ENCODE data around the gene BSPRY. TPM values are rescaled to one million over a fixed set of nuclear protein-coding genes. Genes with fewer than 3 reads are reported as not detected.

BSPRY gene
- polyA plus RNA-seq, 3 donors from 2014 or later: 1.9 to 6.1 (median 3.7) TPM

- no peak overlapping the region for H3K27ac Mint-ChIP-seq
- no peak for DNase-seq
- peaks cover 0 to 4% (median 0%) of the 10 kb centered on the region in 3 donors for H3K27me3 Mint-ChIP-seq (ENCODE audit: low read depth in 3 of 3)
- H3K36me3 Mint-ChIP-seq: no peaks in the 10 kb centered on the region
- no peaks in the 10 kb centered on the region for H3K4me1 Mint-ChIP-seq
- H3K9me3 Mint-ChIP-seq: no peaks in the 10 kb centered on the region
- H3K4me3 Mint-ChIP-seq: no peak overlapping the region
These were observed 30.3 kb upstream of the BSPRY start for GRCh38 chr9:113319054-113319453.

- Mint-ChIP-seq H3K4me1 (no peaks in the 10 kb centered on the region), H3K4me3 (no peak overlapping the region), H3K9me3 (no peaks in the 10 kb centered on the region), H3K27ac (no peak overlapping the region), H3K27me3 (ENCODE audit: low read depth in 3 of 3) (peaks cover 0 to 4% (median 0%) of the 10 kb centered on the region in 3 donors), H3K36me3 (no peaks in the 10 kb centered on the region)
- DNase-seq: no peak
These were observed 29.3 kb upstream of the BSPRY start for GRCh38 chr9:113320051-113320450.

DNA sequence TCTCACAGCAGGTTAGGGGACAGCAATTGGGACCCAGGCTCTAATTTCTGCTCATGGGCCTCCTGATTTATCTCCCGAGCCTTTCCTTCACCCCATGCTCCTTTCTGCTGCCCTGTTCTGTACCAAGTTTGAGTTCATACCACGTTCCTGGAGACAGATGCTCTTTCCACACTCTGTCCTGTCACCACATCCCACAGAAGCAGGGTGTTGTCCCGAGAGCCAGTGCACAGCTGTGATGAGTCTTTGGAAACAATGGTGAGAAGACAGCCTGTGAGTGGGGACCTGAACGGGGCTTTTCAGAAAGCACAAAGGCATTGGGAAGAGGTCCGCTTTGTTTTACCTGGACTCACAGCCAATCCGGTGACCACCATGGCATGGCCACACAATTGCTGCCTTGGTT is 26.7 kb upstream of the BSPRY start:
- no peaks in the 10 kb centered on the region for H3K36me3 Mint-ChIP-seq
- no peak overlapping the region for H3K4me3 Mint-ChIP-seq
- H3K27me3 Mint-ChIP-seq (ENCODE audit: low read depth in 3 of 3): peaks cover 0 to 7% (median 2%) of the 10 kb centered on the region in 3 donors
- no peaks in the 10 kb centered on the region for H3K9me3 Mint-ChIP-seq
- H3K4me1 Mint-ChIP-seq: no peaks in the 10 kb centered on the region
- H3K27ac Mint-ChIP-seq: no peak overlapping the region
- no peak for DNase-seq

GRCh38 chr9:113326230-113326629 is 23.1 kb upstream of the BSPRY start:
- peak overlapping the region in 1 of 6 donors; percentile 41 for H3K27ac Mint-ChIP-seq
- no peaks in the 10 kb centered on the region for H3K9me3 Mint-ChIP-seq
- no peak for DNase-seq
- H3K4me3 Mint-ChIP-seq: no peak overlapping the region
- no peaks in the 10 kb centered on the region for H3K36me3 Mint-ChIP-seq
- H3K27me3 Mint-ChIP-seq (ENCODE audit: low read depth in 3 of 3): peaks cover 0 to 7% (median 2%) of the 10 kb centered on the region in 3 donors
- H3K4me1 Mint-ChIP-seq: no peaks in the 10 kb centered on the region

- Mint-ChIP-seq H3K36me3 (no peaks in the 10 kb centered on the region), H3K4me3 (no peak overlapping the region), H3K27me3 (ENCODE audit: low read depth in 3 of 3) (peaks cover 0 to 4% (median 2%) of the 10 kb centered on the region in 3 donors), H3K4me1 (no peaks in the 10 kb centered on the region), H3K27ac (no peak overlapping the region), H3K9me3 (no peaks in the 10 kb centered on the region)
- no peak for DNase-seq
These were observed 21.1 kb upstream of the BSPRY start for GRCh38 chr9:113328045-113328782.

DNA sequence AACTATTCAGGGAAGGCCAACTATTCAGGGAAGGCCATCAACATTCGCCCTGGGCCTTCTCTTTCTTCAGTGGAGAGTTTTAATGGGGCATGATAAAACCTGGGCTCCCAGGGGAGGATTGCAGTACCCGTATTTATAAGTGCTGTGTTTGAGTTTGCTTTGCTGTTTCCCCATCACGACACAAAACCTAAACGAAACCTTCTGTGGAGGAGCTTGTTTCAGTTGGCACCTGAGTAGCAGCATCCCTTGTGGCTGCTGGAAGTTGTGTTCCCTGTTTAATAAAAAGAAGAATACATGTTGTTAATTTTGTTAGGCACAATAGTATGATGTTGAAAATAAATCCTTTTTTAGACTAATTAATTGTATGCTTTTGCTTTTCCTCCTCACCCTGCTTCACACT is 17.6 kb upstream of the BSPRY start:
- Mint-ChIP-seq H3K9me3 (no peaks in the 10 kb centered on the region), H3K27ac (no peak overlapping the region), H3K36me3 (no peaks in the 10 kb centered on the region), H3K27me3 (ENCODE audit: low read depth in 3 of 3) (peaks cover 0 to 4% (median 0%) of the 10 kb centered on the region in 3 donors), H3K4me3 (no peak overlapping the region), H3K4me1 (no peaks in the 10 kb centered on the region)
- DNase-seq: no peak

DNA sequence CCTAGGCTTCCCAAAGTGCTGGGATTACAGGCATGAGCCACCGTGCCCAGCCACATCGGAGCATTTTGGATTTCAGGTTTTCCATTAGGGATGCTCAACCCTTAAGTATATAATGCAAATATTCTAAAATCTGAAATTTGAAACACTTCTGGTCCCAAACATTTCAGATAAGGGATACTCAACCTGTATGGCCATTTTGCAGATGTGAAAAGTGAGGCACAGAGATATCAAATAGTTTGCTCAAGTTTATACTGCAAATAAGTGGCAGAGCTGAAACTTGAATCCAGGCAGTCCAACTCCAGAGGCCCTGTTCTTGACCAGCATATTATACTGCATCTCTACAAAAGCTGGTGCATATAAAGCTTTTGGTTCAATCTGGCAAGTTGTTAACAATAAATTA is 11.6 kb upstream of the BSPRY start:
- no peak overlapping the region for H3K4me3 Mint-ChIP-seq
- H3K27ac Mint-ChIP-seq: no peak overlapping the region
- H3K27me3 Mint-ChIP-seq (ENCODE audit: low read depth in 3 of 3): peaks cover 5 to 10% (median 7%) of the 10 kb centered on the region in 3 donors
- no peaks in the 10 kb centered on the region for H3K9me3 Mint-ChIP-seq
- peaks cover 11 to 15% of the 10 kb centered on the region in 2 donors for H3K4me1 Mint-ChIP-seq
- no peak for DNase-seq
- H3K36me3 Mint-ChIP-seq: no peaks in the 10 kb centered on the region

DNA sequence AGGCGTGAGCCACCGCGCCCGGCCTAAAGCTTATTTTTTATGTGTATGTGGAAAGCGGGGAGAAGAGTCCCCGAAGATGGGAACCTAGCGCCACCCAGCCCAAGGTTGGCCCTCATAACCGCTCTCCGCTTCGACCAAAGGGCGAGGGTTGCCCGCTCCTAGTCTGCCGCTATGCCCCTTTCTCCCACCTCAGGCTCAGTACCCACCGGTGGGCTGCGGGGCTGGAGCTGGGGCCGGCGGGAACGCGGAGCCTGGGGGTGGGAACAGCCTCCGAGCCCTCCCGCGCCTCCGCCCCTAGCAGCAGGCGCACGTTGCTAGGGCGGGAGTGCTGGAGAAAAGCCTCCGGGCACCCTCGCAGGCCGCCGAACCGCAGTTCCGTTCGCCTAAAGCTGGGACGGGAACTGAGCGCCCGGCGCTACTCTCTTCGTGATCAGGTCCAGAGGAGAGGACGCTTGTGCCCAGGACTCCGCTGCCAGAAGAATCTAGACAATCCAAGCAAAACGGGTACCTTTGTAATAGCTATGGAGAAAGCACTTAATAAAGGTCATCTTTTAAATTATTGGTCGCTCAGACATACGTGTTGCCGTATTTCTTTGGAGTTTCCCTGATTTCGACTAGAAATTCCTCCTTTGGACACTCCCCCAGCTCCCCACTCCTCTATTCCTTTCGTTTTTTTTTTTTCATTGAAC is 9.2 kb upstream of the BSPRY start, which contains the start of gene WDR31:
Gene WDR31 (minus strand): TSS at position 265 of the 689 bp plus-strand sequence. CDS start 8,253 bp downstream, outside the sequence.
- peaks cover 11 to 15% of the 10 kb centered on the region in 2 donors for H3K4me1 Mint-ChIP-seq
- peaks cover 5 to 10% (median 5%) of the 10 kb centered on the region in 3 donors for H3K27me3 Mint-ChIP-seq (ENCODE audit: low read depth in 3 of 3)
- peak within 1 kb of the TSS in 5 of 6 donors; percentile 9 to 85 (median 56) for H3K27ac Mint-ChIP-seq
- H3K9me3 Mint-ChIP-seq: no peaks in the 10 kb centered on the region
- H3K36me3 Mint-ChIP-seq: no peaks in the 10 kb centered on the region
- DNase-seq: peak; percentile 69 to 80 (median 76)
- peak within 1 kb of the TSS; percentile 77 to 87 (median 84) for H3K4me3 Mint-ChIP-seq

DNA sequence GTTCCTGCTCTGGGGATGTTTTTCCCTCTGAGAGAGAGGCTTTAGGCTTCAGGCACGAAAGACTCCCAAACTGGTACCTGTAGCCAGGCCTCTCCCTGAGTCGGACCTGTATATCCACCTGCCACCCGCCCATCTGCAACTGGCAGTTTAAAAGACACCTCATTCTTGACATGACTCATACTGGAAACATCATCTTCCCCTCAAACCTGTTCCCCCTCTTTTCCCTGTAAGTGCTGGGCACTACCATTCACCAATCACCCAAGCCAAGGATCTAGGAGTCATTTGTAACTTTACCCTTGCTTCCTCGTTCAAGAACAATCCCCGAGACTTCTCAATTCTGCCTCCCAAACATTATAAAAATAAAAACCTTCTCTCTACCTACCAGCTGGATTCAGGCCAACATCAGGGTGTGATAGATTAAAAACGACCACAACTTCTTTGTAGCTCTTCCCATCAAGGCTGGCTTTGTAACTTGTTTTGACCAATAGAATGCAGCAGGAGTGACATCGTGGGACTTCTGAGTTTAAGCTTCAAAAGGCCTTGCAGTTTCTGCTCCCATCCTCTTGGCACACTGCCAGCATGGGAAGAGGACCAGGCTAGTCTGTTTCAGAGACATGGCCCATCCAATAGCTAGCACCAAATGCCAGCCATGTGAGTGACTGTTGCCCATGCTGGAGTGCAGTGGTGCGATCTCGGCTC is 7.5 kb upstream of the BSPRY start:
- Mint-ChIP-seq H3K4me1 (peaks cover 11 to 15% of the 10 kb centered on the region in 2 donors), H3K36me3 (no peaks in the 10 kb centered on the region), H3K27me3 (ENCODE audit: low read depth in 3 of 3) (peaks cover 5 to 10% (median 5%) of the 10 kb centered on the region in 3 donors), H3K9me3 (no peaks in the 10 kb centered on the region), H3K27ac (no peak overlapping the region), H3K4me3 (peak overlapping the region in 3 of 5 donors; percentile 0 to 84 (median 83))
- DNase-seq: no peak

DNA sequence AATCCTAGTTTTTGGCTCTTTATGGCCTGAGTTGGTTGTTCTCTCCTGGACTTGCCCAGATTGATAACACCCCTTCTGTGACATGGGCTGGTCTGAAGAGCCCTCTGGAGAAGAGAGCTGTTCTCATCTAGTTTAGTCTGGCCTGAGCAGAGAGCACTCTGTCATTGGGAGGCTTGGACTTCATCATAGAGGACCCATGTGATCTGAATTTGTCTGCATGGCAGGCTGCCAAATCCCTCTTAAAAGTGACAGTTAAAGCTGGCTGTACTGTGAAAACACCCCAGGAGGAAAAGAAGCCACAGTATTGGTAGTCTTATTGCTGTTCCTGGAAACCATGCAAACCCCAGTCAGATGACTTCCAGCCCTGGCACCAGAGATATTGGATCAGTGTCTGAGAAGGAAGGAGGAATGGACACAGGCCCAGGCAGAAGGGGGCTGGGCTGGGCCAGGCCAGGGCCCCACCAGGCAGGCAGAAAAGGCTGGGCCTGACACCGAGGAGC is 5.6 kb upstream of the BSPRY start:
- H3K27ac Mint-ChIP-seq: no peak overlapping the region
- no peak overlapping the region for H3K4me3 Mint-ChIP-seq
- no peak for DNase-seq
- H3K27me3 Mint-ChIP-seq (ENCODE audit: low read depth in 3 of 3): peaks cover 5 to 8% (median 5%) of the 10 kb centered on the region in 3 donors
- H3K4me1 Mint-ChIP-seq: peaks cover 15 to 19% of the 10 kb centered on the region in 2 donors
- no peaks in the 10 kb centered on the region for H3K9me3 Mint-ChIP-seq
- H3K36me3 Mint-ChIP-seq: no peaks in the 10 kb centered on the region

- DNase-seq: no peak
- no peaks in the 10 kb centered on the region for H3K9me3 Mint-ChIP-seq
- no peak overlapping the region for H3K27ac Mint-ChIP-seq
- H3K27me3 Mint-ChIP-seq (ENCODE audit: low read depth in 3 of 3): peaks cover 2 to 7% (median 5%) of the 10 kb centered on the region in 3 donors
- H3K36me3 Mint-ChIP-seq: no peaks in the 10 kb centered on the region
- no peak overlapping the region for H3K4me3 Mint-ChIP-seq
- H3K4me1 Mint-ChIP-seq: peaks cover 11 to 21% of the 10 kb centered on the region in 2 donors
These were observed 4.2 kb upstream of the BSPRY start for GRCh38 chr9:113345190-113345589.

GRCh38 chr9:113345671-113346070 is 3.7 kb upstream of the BSPRY start:
- H3K4me1 Mint-ChIP-seq: peaks cover 11 to 21% of the 10 kb centered on the region in 2 donors
- peaks cover 2 to 3% (median 2%) of the 10 kb centered on the region in 3 donors for H3K27me3 Mint-ChIP-seq (ENCODE audit: low read depth in 3 of 3)
- no peaks in the 10 kb centered on the region for H3K36me3 Mint-ChIP-seq
- H3K27ac Mint-ChIP-seq: no peak overlapping the region
- H3K4me3 Mint-ChIP-seq: no peak overlapping the region
- H3K9me3 Mint-ChIP-seq: no peaks in the 10 kb centered on the region
- DNase-seq: no peak

DNA sequence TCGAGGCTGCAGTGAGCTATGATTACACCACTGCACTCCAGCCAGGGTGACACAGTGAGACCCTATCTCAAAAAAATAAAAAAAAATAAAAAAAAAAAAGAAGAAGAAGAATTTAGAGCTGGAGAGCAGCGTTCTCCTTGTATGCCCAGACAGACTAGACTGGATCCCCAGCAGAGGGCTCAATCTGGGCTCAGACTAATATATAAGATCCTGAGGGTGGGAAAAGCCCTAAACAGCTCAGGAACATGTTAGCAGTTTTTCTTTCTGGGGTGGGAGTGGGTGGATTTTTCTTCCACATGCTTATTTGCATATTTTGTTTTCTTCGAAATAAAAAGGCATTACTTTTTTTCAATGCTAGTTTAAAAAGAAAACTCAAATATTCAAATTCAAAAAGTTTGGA is 904 bp upstream of the BSPRY start:
- Mint-ChIP-seq H3K4me1 (peaks cover 19 to 29% of the 10 kb centered on the region in 2 donors), H3K27me3 (ENCODE audit: low read depth in 3 of 3) (peaks cover 1 to 5% (median 2%) of the 10 kb centered on the region in 3 donors), H3K9me3 (no peaks in the 10 kb centered on the region), H3K4me3 (peak overlapping the region; percentile 44 to 79 (median 57)), H3K36me3 (no peaks in the 10 kb centered on the region), H3K27ac (peak overlapping the region in 3 of 6 donors; percentile 77 to 83 (median 82))
- no peak for DNase-seq

All from immature natural killer cell (primary cell).